AG04450 (cell line): ENCODE data around the gene GRB10. TPM values are rescaled to one million over a fixed set of nuclear protein-coding genes. Genes with fewer than 3 reads are reported as not detected.

Experiments used
- CTCF ChIA-PET: fragments of 300-600, 350-600 bp; formaldehyde crosslinking; extraction: SDS; loops from one replicate; lab custom pipeline; 2022; ENCODE audit warnings: antibody characterized with exemption, inconsistent platforms; lab: Charles Lee
- POLR2A ChIA-PET: fragments of 350-600 bp; formaldehyde crosslinking; extraction: SDS; loops from one replicate; lab custom pipeline; 2021; ENCODE audit warnings: antibody characterized with exemption, inconsistent platforms; lab: Yijun Ruan, JAX
- DNase-seq: peaks from one replicate; pipeline ENCODE4 v3.0.0-alpha.2; 2011; ENCODE audit warnings: low read depth, low spot score
- H3K27ac ChIP-seq: one replicate; pipeline ENCODE4 v1.5.1; 2012; ENCODE audit warnings: low read depth, low read length, control low read depth
- H3K27me3 ChIP-seq: one replicate; pipeline ENCODE4 v1.6.0; 2012; ENCODE audit warnings: low read length; ENCODE audit not compliant: control insufficient read depth, insufficient read depth
- H3K4me3 ChIP-seq: 2 replicates; pipeline ENCODE4 v1.5.1; 2011; ENCODE audit warnings: mild to moderate bottlenecking, low read depth, low read length, control low read depth
- H3K9me3 ChIP-seq: 2 replicates; pipeline ENCODE4 v1.5.1; 2012; ENCODE audit warnings: low read length; ENCODE audit not compliant: control insufficient read depth, insufficient read depth
- polyA plus RNA-seq: library from polyadenylated mRNA; depleted of rRNA; stranded (reverse); fragments of >200 nt; gene quantifications from 2 replicates; pipeline ENCODE4 v1.2.3, GENCODE V29; 2011
- TF ChIP-seq, protein P1 (sequence below): IDR thresholded peaks from 2 replicates; pipeline ENCODE4 v1.5.1; 2011; ENCODE audit warnings: low read depth, low read length, control low read depth, inconsistent platforms

The GRB10 gene
- polyA plus RNA-seq, 1 experiment, result 8.0 TPM

DNA sequence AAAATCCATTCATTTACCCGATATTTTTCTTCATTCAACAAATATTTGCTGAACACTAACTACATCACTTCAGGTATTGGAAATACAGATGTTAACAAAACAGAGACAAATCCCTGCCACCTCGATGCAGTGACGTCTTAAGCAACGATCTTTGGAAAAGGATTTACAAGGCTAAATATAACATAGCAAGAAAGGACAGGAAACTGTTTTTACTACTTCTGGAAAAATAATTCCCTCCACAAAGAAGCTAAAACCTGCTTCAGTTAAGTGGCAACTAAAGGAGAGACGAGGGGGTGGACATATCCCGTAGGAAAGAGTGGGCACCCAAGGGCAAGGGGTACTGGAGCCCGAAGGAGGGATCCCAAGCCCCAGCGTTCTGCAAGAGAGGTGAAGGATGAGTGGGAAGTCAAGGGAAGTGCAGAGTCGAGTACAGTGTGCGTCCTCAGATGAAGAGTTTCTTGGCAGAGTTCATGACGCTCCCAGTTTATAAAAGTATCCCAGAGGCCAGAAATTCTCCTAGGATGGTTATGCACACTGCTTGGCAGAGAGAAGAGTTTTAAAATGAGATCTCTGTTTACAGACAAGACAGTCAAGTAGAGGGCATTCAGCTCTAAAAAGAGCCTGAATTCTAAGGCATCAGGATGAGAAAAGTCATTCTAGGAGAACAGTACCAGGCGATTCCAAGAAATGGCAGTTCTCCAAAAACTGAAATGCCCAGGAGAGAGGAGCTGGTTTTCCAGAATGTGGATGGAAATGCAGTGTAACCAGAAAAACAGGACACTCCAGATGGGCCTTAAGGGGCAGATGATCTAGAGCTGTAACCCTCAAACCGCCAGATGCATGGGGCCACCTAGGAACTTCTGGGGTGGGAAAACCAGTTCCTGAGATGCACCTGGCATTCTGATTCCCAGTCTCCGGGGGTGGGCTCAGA is 97.3 kb downstream of the GRB10 start:
- TF ChIP-seq, protein P1, sequence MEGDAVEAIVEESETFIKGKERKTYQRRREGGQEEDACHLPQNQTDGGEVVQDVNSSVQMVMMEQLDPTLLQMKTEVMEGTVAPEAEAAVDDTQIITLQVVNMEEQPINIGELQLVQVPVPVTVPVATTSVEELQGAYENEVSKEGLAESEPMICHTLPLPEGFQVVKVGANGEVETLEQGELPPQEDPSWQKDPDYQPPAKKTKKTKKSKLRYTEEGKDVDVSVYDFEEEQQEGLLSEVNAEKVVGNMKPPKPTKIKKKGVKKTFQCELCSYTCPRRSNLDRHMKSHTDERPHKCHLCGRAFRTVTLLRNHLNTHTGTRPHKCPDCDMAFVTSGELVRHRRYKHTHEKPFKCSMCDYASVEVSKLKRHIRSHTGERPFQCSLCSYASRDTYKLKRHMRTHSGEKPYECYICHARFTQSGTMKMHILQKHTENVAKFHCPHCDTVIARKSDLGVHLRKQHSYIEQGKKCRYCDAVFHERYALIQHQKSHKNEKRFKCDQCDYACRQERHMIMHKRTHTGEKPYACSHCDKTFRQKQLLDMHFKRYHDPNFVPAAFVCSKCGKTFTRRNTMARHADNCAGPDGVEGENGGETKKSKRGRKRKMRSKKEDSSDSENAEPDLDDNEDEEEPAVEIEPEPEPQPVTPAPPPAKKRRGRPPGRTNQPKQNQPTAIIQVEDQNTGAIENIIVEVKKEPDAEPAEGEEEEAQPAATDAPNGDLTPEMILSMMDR, result no peak
- Histone ChIP-seq H3K27ac (no peak overlapping the region), H3K27me3 (no peaks in the 10 kb centered on the region), H3K4me3 (no peak overlapping the region), H3K9me3 (no peaks in the 10 kb centered on the region)
- no peak for DNase-seq
- CTCF ChIA-PET, result interaction anchor here (1.2 kb wide), 3 partner anchors 8 to 456 kb away, joined by 3 read pairs; no protein-coding TSS in a partner anchor
- POLR2A ChIA-PET, result no interaction called here

DNA sequence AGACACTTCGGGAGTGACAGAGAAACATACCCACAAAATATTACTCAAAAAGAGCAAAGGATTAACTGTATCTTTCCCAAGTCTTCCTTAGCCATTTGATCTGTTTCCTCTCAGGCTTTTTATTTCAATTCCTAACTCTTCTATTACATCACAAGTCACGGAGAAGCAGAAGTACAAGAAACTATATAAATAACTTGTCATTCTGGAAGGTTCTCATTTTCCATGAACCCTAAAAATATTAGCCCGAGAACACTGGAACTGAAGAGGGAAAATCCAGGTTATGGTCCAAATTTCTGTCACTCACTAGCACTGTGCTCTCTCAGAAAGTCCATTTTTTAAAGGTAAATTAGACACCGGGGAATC is 98.0 kb downstream of the GRB10 start:
- DNase-seq, result no peak
- TF ChIP-seq, protein P1, result no peak
- Histone ChIP-seq H3K9me3 (no peaks in the 10 kb centered on the region), H3K27ac (no peak overlapping the region), H3K4me3 (no peak overlapping the region), H3K27me3 (no peaks in the 10 kb centered on the region)
- CTCF ChIA-PET, result interaction anchor here (1.2 kb wide), 2 partner anchors 8 to 457 kb away, joined by 3 read pairs; no protein-coding TSS in a partner anchor
- POLR2A ChIA-PET, result no interaction called here

DNA sequence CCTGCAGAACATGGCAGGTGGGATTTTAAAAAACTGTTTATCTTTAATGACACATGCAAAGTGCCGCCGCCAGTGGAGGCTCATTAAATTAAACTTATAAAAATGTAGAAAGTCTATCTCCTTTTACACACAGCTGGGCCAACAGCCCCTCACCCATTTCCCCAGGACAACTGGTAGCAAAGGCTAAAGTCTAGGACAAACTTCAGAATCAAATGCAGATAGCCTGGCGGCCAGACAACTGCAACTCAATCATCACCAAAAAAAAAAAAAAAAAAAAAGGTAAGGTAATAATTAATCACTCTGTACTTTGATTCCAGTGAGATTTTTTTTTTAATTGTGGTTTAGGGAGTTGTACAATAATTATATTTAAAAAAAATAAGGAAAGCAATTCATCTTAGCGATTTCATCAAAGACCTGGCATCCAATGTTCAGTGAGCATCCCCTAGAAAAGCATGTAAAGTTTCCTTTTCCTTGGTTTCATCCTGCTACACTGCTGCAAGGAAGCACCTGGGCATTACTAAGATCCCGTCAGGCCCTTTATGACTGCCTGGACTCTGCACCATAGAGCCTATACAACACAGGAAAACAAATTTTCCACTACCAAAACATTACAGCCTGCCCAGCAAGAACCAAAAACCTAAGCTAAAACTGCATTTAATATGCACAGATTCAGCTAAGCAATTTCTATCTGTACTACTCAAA is 98.5 kb downstream of the GRB10 start:
- no peaks in the 10 kb centered on the region for H3K27me3 ChIP-seq
- no peaks in the 10 kb centered on the region for H3K9me3 ChIP-seq
- no peak overlapping the region for H3K27ac ChIP-seq
- ChIA-PET POLR2A (no interaction called here), CTCF (interaction anchor here (1.2 kb wide), 2 partner anchors 9 to 457 kb away, joined by 3 read pairs; no protein-coding TSS in a partner anchor)
- no peak overlapping the region for H3K4me3 ChIP-seq
- TF ChIP-seq, protein P1, result no peak
- no peak for DNase-seq

DNA sequence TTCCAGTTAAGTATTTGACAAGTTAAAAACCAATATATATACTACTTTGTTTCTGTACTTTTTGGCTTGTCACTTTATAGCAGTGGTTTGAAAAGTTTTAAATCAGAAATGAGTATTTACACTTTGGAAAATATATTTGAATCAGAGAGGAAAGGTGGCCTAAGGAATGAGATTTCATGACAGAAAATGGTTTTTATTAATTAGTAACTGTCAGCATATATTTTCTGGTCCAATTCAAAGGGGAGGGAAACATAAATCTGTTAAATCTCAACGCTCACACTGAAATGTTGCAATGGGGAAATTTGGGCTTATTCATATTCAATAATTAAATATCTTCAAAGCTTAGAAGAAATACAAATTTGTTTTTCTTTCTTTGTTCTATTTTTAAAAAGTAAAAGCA is 100.1 kb downstream of the GRB10 start:
- Histone ChIP-seq H3K4me3 (no peak overlapping the region), H3K9me3 (no peaks in the 10 kb centered on the region), H3K27me3 (no peaks in the 10 kb centered on the region), H3K27ac (no peak overlapping the region)
- ChIA-PET POLR2A (no interaction called here), CTCF (no interaction called here)
- no peak for DNase-seq
- TF ChIP-seq, protein P1, result no peak

DNA sequence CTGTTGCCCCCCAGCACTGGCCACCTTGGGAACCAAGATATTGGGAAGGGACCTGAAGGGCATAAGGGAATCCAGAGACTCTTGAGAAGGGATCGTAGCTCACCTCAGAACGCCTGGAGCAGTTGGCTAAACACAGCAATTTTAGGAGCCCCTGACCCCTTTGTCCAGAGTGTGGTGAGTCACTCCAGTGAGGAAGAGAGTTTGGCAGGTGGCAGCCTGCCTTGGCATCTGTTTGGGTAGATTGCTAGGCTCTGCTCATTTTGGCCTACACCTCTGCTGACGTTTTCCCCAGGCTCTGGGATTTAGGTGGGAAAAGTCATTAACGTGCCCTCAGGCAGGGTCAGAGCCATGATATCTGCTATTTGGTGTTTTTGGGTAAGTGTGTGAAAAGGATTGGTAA is 100.6 kb downstream of the GRB10 start:
- TF ChIP-seq, protein P1, result no peak
- H3K4me3 ChIP-seq, result no peak overlapping the region
- CTCF ChIA-PET, result no interaction called here
- H3K27me3 ChIP-seq, result no peaks in the 10 kb centered on the region
- H3K9me3 ChIP-seq, result no peaks in the 10 kb centered on the region
- no peak overlapping the region for H3K27ac ChIP-seq
- POLR2A ChIA-PET, result no interaction called here
- no peak for DNase-seq
